Sciatic nerve (tissue), 2 donors: ENCODE measurements around the gene ATE1. TPM values are rescaled to one million over a fixed set of nuclear protein-coding genes. Genes with fewer than 3 reads are reported as not detected.
A peak's percentile ranks its signal among the peaks of the same experiment; 100 is the strongest.

Experiments
- ATAC-seq: fragments of 200-7000 bp; cut with Tn5 transposase; one replicate; pipeline ENCODE4 v1.9.1; 2020; ENCODE audit warnings: mild to moderate bottlenecking, moderate library complexity
- DNase-seq: peaks from one replicate; pipeline ENCODE4 v3.0.0-alpha.2; 2020; ENCODE audit warnings: low spot score
- intact Hi-C: fragments of 100-400 bp; cut with DNase I; formaldehyde crosslinking; loops from one replicate; pipeline ENCODE4 v1.14.2; 2022
- total RNA-seq: library from RNA; stranded (reverse); fragmentation: NEBNext Ultra II Directional; extraction: Animal tissue kit (Norgen Biotek cat#: 25700); gene quantifications from one replicate; pipeline ENCODE4 v1.2.1, GENCODE V29; 2021
- donor health status: DM: no; HTN: no; CAD: no.
- donor health status: DM: no; HTN: no; CAD: no.

Gene ATE1
- total RNA-seq, 1 donor from 2014 or later, result 38.5 TPM

- intact Hi-C loops, result no loop called here
- peak; percentile 79 for ATAC-seq
- DNase-seq, result peak; percentile 65
Measured at GRCh38 chr10:121886997-121887622, 40.7 kb downstream of the ATE1 start.

GRCh38 chr10:121886181-121886580 lies 41.6 kb downstream of the ATE1 start:
- DNase-seq, result no peak
- intact Hi-C loops, result no loop called here
- no peak for ATAC-seq

GRCh38 chr10:121880895-121881294 lies 46.9 kb downstream of the ATE1 start:
- intact Hi-C loops, result no loop called here
- ATAC-seq, result no peak

GRCh38 chr10:121879476-121879875 lies 48.4 kb downstream of the ATE1 start:
- intact Hi-C loops, result no loop called here
- ATAC-seq (no peak), DNase-seq (no peak)

More at GRCh38 chr10:121880895-121881294, 46.9 kb downstream of the ATE1 start:
- DNase-seq, result no peak

GRCh38 chr10:121873236-121873635 lies 54.6 kb downstream of the ATE1 start:
- intact Hi-C loops, result no loop called here
- ATAC-seq, result no peak
- DNase-seq, result no peak

- ATAC-seq (no peak), DNase-seq (no peak)
- intact Hi-C loops, result no loop called here
Measured at GRCh38 chr10:121870413-121870812, 57.4 kb downstream of the ATE1 start.

- ATAC-seq, result no peak
- intact Hi-C loops, result no loop called here
- DNase-seq, result no peak
Measured at GRCh38 chr10:121865554-121865953, 62.3 kb downstream of the ATE1 start.

GRCh38 chr10:121864653-121865052 lies 63.2 kb downstream of the ATE1 start:
- intact Hi-C loops, result no loop called here
- DNase-seq (no peak), ATAC-seq (no peak)

- intact Hi-C loops, result no loop called here
- ATAC-seq, result no peak
- no peak for DNase-seq
Measured at GRCh38 chr10:121864168-121864567, 63.7 kb downstream of the ATE1 start.

GRCh38 chr10:121862649-121863048 lies 65.2 kb downstream of the ATE1 start:
- intact Hi-C loops, result no loop called here
- DNase-seq, result no peak
- no peak for ATAC-seq

GRCh38 chr10:121862042-121862441 lies 65.8 kb downstream of the ATE1 start:
- intact Hi-C loops, result no loop called here
- no peak for ATAC-seq
- no peak for DNase-seq

GRCh38 chr10:121860810-121861209 lies 67.0 kb downstream of the ATE1 start:
- no peak for ATAC-seq
- no peak for DNase-seq

GRCh38 chr10:121854809-121855445 lies 72.9 kb downstream of the ATE1 start:
- intact Hi-C loops, result no loop called here
- DNase-seq (no peak), ATAC-seq (no peak)

More at GRCh38 chr10:121860810-121861209, 67.0 kb downstream of the ATE1 start:
- intact Hi-C loops, result no loop called here

GRCh38 chr10:121853950-121854349 lies 73.9 kb downstream of the ATE1 start:
- intact Hi-C loops, result no loop called here
- ATAC-seq (no peak), DNase-seq (no peak)

GRCh38 chr10:121851786-121852185 lies 76.0 kb downstream of the ATE1 start:
- DNase-seq (no peak), ATAC-seq (no peak)
- intact Hi-C loops, result no loop called here

- DNase-seq, result no peak
- no peak for ATAC-seq
- intact Hi-C loops, result no loop called here
Measured at GRCh38 chr10:121848082-121848481, 79.7 kb downstream of the ATE1 start.

GRCh38 chr10:121846555-121846954 lies 81.3 kb downstream of the ATE1 start:
- intact Hi-C loops, result no loop called here
- DNase-seq (no peak), ATAC-seq (no peak)

- intact Hi-C loops, result no loop called here
- DNase-seq, result no peak
- ATAC-seq, result no peak
Measured at GRCh38 chr10:121845044-121845784, 82.6 kb downstream of the ATE1 start.

- no peak for ATAC-seq
- intact Hi-C loops, result no loop called here
- DNase-seq, result no peak
Measured at GRCh38 chr10:121844537-121844936, 83.3 kb downstream of the ATE1 start.

GRCh38 chr10:121843379-121843778 lies 84.5 kb downstream of the ATE1 start:
- intact Hi-C loops, result no loop called here
- ATAC-seq, result no peak
- no peak for DNase-seq
